GM23338 (cell line): ENCODE data around the gene CCDC57. TPM values are rescaled to one million over a fixed set of nuclear protein-coding genes. Genes with fewer than 3 reads are reported as not detected.

Experiments used
- ATAC-seq: fragments of 200-7000 bp; cut with Tn5 transposase; 3 replicates; pipeline ENCODE4 v1.9.1; 2020
- DNase-seq: peaks from one replicate; pipeline ENCODE4 v3.0.0-alpha.2; 2015; ENCODE audit warnings: low spot score
- H2AFZ ChIP-seq: fragments of 200-600 bp; sonication (generic); 2 replicates; pipeline ENCODE4 v1.8.0; 2016; ENCODE audit warnings: antibody characterized with exemption, mild to moderate bottlenecking, moderate library complexity
- H3F3A ChIP-seq: fragments of 200-600 bp; sonication (generic); replicated peaks from 2 replicates; pipeline ENCODE4 v1.8.0; 2017; ENCODE audit warnings: antibody characterized with exemption, mixed run types, low read depth
- H3K27ac ChIP-seq: fragments of 200-600 bp; sonication (generic); 2 replicates; pipeline ENCODE4 v1.6.1; 2016; ENCODE audit warnings: low read depth
- H3K27me3 ChIP-seq: fragments of 200-600 bp; sonication (generic); 2 replicates; pipeline ENCODE4 v1.8.0; 2016; ENCODE audit warnings: mild to moderate bottlenecking, mixed run types, moderate library complexity; ENCODE audit not compliant: insufficient read depth
- H3K36me3 ChIP-seq: fragments of 200-600 bp; sonication (generic); 2 replicates; pipeline ENCODE4 v1.8.0; 2016; ENCODE audit warnings: mild to moderate bottlenecking; ENCODE audit not compliant: insufficient read depth
- H3K4me1 ChIP-seq: fragments of 200-600 bp; sonication (generic); 2 replicates; pipeline ENCODE4 v1.8.0; 2016; ENCODE audit warnings: mild to moderate bottlenecking, moderate library complexity; ENCODE audit not compliant: insufficient read depth
- H3K4me2 ChIP-seq: fragments of 200-600 bp; sonication (generic); 2 replicates; pipeline ENCODE4 v1.7.1; 2017; ENCODE audit warnings: mixed run types
- H3K4me3 ChIP-seq: fragments of 200-600 bp; sonication (generic); 2 replicates; pipeline ENCODE4 v1.6.1; 2016; ENCODE audit warnings: mixed run types
- H3K79me2 ChIP-seq: fragments of 200-600 bp; sonication (generic); replicated peaks from 2 replicates; pipeline ENCODE4 v1.8.0; 2017; ENCODE audit warnings: mild to moderate bottlenecking; ENCODE audit not compliant: insufficient read depth
- H3K9me2 ChIP-seq: fragments of 200-600 bp; sonication (generic); 2 replicates; pipeline ENCODE4 v1.8.0; 2017; ENCODE audit not compliant: insufficient read depth
- H4K20me1 ChIP-seq: fragments of 200-600 bp; sonication (generic); replicated peaks from 2 replicates; pipeline ENCODE4 v1.8.0; 2017; ENCODE audit warnings: mild to moderate bottlenecking; ENCODE audit not compliant: insufficient read depth
- H3K27ac Mint-ChIP-seq: 2 replicates; pipeline ENCODE4 v1.8.0; 2020; ENCODE audit warnings: inconsistent platforms, mild to moderate bottlenecking, moderate library complexity, mixed read lengths
- H3K27me3 Mint-ChIP-seq: 3 replicates; pipeline ENCODE4 v1.8.0; 2022; ENCODE audit warnings: low read depth, mild to moderate bottlenecking, moderate library complexity, mixed read lengths, inconsistent platforms; ENCODE audit not compliant: insufficient read depth, poor library complexity
- H3K36me3 Mint-ChIP-seq: 3 replicates; pipeline ENCODE4 v1.8.0; 2021; ENCODE audit warnings: low read depth, mild to moderate bottlenecking, inconsistent platforms, moderate library complexity, mixed read lengths
- H3K4me1 Mint-ChIP-seq: 3 replicates; pipeline ENCODE4 v1.8.0; 2020; ENCODE audit warnings: mild to moderate bottlenecking, inconsistent platforms, mixed read lengths
- H3K4me3 Mint-ChIP-seq: 3 replicates; pipeline ENCODE4 v1.8.0; 2021; ENCODE audit warnings: moderate library complexity, mild to moderate bottlenecking, inconsistent platforms, mixed read lengths
- H3K9me3 Mint-ChIP-seq: 3 replicates; pipeline ENCODE4 v1.8.0; 2020; ENCODE audit warnings: moderate library complexity, mild to moderate bottlenecking, inconsistent platforms, mixed read lengths
- CREB1 ChIP-seq: fragments of 250-450 bp; sonication (Bioruptor Pico); IDR thresholded peaks from 2 replicates; pipeline ENCODE4 v1.5.0; 2020; ENCODE audit warnings: low read depth, mild to moderate bottlenecking, moderate library complexity
- ETS1 ChIP-seq: IDR thresholded peaks from 2 replicates; pipeline ENCODE4 v1.6.1; 2016; ENCODE audit warnings: antibody characterized with exemption
- JUNB ChIP-seq: IDR thresholded peaks from one replicate; pipeline ENCODE4 v1.6.1; 2016; ENCODE audit warnings: antibody characterized with exemption; ENCODE audit not compliant: unreplicated experiment
- POLR2AphosphoS5 ChIP-seq: IDR thresholded peaks from 2 replicates; pipeline ENCODE4 v1.6.1; 2016; ENCODE audit warnings: antibody characterized with exemption, low read depth
- polyA plus RNA-seq: library from polyadenylated mRNA; unstranded; fragments of >200 nt; fragmentation: Nextera tagmentation; extraction: Ambion mirVana; gene quantifications from 2 replicates; pipeline ENCODE4 v1.2.1, GENCODE V29; 2016
- total RNA-seq: library from RNA; depleted of rRNA; stranded (reverse); fragments of >200 nt; shearing (Covaris generic); gene quantifications from 2 replicates; pipeline ENCODE4 v1.2.3, GENCODE V29; 2014
- TF ChIP-seq, protein P1 (sequence below): fragments of 250-450 bp; sonication (Bioruptor Pico); IDR thresholded peaks from 2 replicates; pipeline ENCODE4 v1.5.0; 2020; ENCODE audit warnings: mild to moderate bottlenecking, moderate library complexity

CCDC57 gene
- total and polyA plus RNA-seq, 2 experiments from 2014 or later: 7.0 to 16.3 TPM

DNA sequence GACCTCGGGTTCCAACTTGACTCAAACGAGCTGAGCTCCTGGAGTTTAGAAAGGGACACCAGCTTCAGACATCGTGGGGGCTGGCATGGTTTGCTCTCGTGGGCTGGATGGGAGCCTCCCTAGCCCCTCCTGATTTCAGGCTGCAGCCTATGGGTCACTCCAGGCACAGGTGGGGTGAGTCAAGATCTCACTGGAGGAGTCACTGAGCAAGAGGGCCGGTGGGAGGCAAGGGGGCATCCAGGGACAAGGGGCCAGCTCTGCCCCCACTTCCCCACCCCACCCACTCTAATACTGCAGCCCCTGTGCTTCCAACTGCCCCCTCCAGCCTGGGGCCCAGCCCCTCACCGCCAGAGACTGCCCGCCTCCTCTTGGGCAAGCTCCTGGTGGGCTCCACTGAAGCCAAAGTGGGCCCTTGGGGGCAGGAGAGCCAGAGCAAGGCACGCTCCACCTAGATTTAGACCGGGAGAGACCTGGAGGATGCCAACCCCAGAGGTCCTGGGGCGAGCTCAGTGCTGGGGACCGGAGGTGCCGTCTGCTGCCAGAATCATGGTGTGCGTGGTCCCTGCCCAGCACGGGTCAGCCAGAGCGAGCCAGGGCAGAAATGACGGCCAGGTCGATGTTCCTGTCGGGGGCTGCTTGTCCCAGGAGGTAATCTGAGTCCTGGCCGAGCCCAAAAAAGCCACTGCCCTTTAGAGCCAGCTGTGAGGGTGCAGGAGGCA, 22.6 kb upstream of the CCDC57 start:
- no peaks in the 10 kb centered on the region for H3K9me2 ChIP-seq
- no peak overlapping the region for H3K27ac ChIP-seq
- H3K4me3 ChIP-seq: no peak overlapping the region
- no peak overlapping the region for H2AFZ ChIP-seq
- Mint-ChIP-seq H3K27ac (no peak overlapping the region), H3K4me3 (no peak overlapping the region), H3K4me1 (peaks cover 8% of the 10 kb centered on the region; the same call in 2 of the 3 replicates), H3K36me3 (no peaks in the 10 kb centered on the region), H3K27me3 (peaks cover 18% of the 10 kb centered on the region), H3K9me3 (no peaks in the 10 kb centered on the region)
- H3K79me2 ChIP-seq: no peaks in the 10 kb centered on the region
- peaks cover 16% of the 10 kb centered on the region for H3K27me3 ChIP-seq
- H3F3A ChIP-seq: peaks cover 2% of the 10 kb centered on the region; the same call in 1 of the 2 replicates
- ATAC-seq (no peak), DNase-seq (no peak)
- no peaks in the 10 kb centered on the region for H3K36me3 ChIP-seq
- no peak for TF ChIP-seq POLR2AphosphoS5
- no peak for TF ChIP-seq ETS1
- TF ChIP-seq CREB1 (CRISPR knock-in tag): no peak
- no peak for TF ChIP-seq JUNB
- TF ChIP-seq, protein P1, sequence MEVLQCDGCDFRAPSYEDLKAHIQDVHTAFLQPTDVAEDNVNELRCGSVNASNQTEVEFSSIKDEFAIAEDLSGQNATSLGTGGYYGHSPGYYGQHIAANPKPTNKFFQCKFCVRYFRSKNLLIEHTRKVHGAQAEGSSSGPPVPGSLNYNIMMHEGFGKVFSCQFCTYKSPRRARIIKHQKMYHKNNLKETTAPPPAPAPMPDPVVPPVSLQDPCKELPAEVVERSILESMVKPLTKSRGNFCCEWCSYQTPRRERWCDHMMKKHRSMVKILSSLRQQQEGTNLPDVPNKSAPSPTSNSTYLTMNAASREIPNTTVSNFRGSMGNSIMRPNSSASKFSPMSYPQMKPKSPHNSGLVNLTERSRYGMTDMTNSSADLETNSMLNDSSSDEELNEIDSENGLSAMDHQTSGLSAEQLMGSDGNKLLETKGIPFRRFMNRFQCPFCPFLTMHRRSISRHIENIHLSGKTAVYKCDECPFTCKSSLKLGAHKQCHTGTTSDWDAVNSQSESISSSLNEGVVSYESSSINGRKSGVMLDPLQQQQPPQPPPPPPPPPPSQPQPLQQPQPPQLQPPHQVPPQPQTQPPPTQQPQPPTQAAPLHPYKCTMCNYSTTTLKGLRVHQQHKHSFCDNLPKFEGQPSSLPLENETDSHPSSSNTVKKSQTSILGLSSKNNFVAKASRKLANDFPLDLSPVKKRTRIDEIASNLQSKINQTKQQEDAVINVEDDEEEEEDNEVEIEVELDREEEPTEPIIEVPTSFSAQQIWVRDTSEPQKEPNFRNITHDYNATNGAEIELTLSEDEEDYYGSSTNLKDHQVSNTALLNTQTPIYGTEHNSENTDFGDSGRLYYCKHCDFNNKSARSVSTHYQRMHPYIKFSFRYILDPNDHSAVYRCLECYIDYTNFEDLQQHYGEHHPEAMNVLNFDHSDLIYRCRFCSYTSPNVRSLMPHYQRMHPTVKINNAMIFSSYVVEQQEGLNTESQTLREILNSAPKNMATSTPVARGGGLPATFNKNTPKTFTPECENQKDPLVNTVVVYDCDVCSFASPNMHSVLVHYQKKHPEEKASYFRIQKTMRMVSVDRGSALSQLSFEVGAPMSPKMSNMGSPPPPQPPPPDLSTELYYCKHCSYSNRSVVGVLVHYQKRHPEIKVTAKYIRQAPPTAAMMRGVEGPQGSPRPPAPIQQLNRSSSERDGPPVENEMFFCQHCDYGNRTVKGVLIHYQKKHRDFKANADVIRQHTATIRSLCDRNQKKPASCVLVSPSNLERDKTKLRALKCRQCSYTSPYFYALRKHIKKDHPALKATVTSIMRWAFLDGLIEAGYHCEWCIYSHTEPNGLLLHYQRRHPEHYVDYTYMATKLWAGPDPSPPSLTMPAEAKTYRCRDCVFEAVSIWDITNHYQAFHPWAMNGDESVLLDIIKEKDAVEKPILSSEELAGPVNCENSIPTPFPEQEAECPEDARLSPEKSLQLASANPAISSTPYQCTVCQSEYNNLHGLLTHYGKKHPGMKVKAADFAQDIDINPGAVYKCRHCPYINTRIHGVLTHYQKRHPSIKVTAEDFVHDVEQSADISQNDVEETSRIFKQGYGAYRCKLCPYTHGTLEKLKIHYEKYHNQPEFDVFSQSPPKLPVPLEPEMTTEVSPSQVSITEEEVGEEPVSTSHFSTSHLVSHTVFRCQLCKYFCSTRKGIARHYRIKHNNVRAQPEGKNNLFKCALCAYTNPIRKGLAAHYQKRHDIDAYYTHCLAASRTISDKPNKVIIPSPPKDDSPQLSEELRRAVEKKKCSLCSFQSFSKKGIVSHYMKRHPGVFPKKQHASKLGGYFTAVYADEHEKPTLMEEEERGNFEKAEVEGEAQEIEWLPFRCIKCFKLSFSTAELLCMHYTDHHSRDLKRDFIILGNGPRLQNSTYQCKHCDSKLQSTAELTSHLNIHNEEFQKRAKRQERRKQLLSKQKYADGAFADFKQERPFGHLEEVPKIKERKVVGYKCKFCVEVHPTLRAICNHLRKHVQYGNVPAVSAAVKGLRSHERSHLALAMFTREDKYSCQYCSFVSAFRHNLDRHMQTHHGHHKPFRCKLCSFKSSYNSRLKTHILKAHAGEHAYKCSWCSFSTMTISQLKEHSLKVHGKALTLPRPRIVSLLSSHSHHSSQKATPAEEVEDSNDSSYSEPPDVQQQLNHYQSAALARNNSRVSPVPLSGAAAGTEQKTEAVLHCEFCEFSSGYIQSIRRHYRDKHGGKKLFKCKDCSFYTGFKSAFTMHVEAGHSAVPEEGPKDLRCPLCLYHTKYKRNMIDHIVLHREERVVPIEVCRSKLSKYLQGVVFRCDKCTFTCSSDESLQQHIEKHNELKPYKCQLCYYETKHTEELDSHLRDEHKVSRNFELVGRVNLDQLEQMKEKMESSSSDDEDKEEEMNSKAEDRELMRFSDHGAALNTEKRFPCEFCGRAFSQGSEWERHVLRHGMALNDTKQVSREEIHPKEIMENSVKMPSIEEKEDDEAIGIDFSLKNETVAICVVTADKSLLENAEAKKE (CRISPR knock-in tag): no peak
- H3K4me2 ChIP-seq: no peak overlapping the region
- no peaks in the 10 kb centered on the region; the same call in 1 of the 2 replicates for H4K20me1 ChIP-seq
- no peaks in the 10 kb centered on the region; the same call in 1 of the 2 replicates for H3K4me1 ChIP-seq
